Measurements from ENCODE around the gene MTIF3.

The MTIF3 gene, protein sequence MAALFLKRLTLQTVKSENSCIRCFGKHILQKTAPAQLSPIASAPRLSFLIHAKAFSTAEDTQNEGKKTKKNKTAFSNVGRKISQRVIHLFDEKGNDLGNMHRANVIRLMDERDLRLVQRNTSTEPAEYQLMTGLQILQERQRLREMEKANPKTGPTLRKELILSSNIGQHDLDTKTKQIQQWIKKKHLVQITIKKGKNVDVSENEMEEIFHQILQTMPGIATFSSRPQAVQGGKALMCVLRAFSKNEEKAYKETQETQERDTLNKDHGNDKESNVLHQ

GRCh38 chr13:27449936-27450828 lies at the start of gene MTIF3:
Gene MTIF3 (minus strand): TSS chr13:27450564. CDS start chr13:27440448, 10,116 bp downstream.
- DNase-seq (ENCODE audit: low spot score) = peak; percentile 99

DNA sequence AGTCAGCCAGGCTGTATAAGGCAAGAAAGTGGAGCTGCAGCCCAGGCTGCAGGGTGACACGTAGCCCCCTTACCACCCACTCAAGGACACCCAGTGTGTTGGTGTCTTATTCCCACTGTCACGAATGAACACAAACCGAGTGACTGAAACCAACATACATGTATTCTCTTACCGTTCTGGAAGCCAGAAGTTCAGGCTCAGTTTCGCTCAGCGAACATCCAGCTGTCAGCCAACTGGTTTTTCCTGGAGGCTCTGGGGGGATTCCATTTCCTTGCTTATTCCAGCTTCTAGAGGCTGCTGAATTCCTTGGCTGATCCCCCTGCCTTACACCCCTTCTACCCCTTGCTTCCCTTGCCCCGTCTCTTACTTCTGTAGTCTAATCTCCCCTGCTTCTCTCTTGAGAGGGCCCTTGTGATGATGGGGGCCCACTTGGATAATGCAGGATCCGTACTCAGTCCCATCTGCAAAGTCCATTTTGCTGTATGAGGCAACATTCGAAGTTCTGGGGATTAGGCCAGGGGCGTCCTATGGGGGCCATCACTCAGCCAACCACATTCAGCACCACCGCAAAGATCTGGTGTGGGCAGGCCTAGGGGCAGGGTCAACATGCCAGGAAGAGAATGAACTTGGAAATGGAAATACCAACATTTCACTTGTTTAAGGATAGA lies 47.3 kb upstream of the MTIF3 start:
- no peak for DNase-seq (ENCODE audit: low spot score)

DNA sequence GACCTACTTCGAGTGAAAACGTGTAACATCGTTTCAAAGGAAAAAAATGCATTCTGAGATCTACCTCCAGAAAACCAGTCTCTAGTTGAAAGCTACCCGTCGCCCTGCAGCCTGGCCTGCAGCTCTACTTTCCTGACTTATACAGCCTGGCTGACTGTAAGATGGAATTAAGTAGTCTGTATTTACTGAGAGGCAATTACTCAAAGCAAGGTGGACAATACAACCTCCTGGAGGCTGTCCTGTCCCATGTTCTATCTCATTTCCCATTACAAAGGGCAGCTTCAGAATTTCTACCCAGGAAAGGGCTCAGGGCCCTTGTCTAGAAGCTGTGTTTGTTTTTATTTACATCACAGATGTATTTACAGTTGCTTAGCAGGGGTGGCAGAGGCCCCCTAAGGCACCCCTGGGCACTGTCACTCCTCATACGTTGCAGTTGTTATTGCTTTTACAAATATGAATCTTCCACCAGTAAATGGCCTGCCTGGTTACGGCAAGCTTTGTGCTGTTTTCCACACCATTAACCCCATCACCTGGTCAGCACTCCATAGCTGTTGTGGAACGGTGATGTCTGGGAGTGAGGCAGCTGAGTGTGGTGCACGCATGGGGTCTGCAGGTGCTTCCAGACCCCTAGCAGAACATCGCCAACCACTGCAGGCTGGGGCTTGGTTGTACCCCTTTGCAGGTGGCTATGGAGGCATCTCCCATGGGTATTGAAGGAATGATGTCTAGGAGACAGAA lies 46.3 kb upstream of the MTIF3 start:
- DNase-seq (ENCODE audit: low spot score) = no peak

GRCh38 chr13:27496006-27496405 lies 45.6 kb upstream of the MTIF3 start:
- DNase-seq (ENCODE audit: low spot score) = no peak

- no peak for DNase-seq (ENCODE audit: low spot score)
These were observed 45.2 kb upstream of the MTIF3 start for GRCh38 chr13:27495551-27495950.

DNA sequence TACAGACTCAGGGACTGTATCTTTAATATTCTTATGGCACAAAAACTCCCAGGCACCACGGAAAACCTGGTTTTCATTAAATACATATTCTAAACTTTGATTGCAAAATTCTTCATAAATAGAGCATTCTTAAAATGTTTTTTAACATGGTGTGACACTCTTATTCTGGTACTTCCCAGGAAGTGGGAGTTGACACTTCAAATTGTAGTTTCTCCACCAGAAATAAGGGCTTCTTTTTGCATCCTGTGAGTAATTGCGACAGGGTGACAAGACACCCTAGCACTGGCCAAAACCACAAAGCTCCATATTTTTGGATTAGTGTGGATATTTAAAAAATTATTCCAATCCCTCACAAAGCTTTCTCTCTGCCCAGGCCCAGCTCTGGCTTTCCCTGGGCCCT lies 43.6 kb upstream of the MTIF3 start:
- DNase-seq (ENCODE audit: low spot score) = no peak

- DNase-seq (ENCODE audit: low spot score) = no peak
These were observed 39.1 kb upstream of the MTIF3 start for GRCh38 chr13:27489456-27489855.

GRCh38 chr13:27487776-27488175 lies 37.4 kb upstream of the MTIF3 start:
- no peak for DNase-seq (ENCODE audit: low spot score)

DNA sequence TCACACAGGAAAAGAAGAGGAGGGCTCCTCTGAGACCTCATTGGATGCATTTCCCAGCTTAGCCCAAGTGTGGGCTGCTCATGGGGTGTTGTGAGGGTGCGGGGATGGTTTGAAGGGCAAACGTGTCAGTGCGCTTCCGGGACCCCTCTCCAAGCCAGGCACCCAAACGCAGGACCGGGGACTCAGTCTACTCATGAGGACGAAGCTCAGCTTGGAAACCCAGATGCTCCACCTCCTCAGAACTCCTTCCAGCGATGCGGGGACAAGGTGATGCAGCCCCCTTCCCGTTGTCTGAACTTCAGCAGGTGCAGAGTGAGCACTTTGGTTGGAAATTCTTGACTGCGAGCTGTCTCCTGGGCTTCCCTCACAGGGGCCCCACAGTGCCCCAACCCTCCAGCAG lies 33.1 kb upstream of the MTIF3 start:
- no peak for DNase-seq (ENCODE audit: low spot score)

DNA sequence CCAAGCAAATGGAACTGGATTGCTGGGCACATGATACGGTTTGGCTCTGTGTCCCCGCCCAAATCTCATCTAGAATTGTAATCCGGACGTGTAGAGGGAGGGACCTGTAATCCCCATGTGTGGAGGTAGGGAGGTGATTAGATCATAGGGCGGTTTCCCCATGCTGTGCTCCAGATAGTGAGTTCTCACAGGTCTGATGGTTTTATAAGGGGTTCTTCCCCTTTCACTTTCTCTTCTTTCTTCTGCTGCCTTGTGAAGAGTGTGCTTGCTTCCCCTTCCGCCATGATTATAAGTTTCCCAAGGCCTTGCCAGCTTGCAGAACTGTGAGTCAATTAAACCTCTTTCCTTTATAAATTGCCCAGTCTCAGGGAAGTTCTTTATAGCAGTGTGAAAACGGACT lies 32.6 kb upstream of the MTIF3 start:
- DNase-seq (ENCODE audit: low spot score) = no peak

GRCh38 chr13:27481766-27482165 lies 31.4 kb upstream of the MTIF3 start:
- peak; percentile 23 for DNase-seq (ENCODE audit: low spot score)

DNA sequence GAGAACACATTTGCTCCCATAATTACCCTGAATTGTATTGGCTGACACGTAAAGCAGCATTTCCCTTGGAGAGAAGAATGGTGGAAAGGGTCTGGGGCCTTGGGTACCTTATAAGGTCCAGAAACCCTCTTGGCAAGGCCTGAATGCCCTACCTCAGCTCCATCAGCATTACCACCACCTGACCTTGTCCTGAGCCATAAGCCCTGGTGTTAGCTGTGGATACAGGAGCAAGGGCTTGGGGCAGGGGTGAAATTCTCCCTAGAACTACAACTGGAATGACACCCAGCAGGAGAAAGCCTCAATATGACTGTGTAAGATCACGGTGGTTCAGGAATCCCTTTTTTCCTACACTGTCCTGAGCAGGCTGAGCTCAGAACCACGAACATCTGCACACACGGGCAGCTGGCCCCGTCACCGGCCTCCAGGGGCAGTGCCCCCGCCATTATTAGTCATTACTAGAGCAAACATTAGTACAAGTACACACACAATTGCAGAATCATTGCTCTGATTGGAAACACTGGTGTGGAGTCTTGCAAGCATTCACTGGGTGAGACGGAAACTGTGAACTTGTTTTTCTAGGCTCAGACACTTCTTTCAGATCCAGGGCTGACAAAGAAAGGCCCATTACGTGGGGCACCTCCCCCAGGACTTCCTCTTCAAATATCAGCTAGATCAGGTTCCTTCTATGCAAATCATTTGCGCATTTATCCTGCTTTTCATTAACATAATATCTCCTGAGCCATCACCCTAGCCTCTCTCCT lies 26.8 kb upstream of the MTIF3 start:
- peak; percentile 36 for DNase-seq (ENCODE audit: low spot score)

GRCh38 chr13:27474751-27475268 lies 24.4 kb upstream of the MTIF3 start:
- no peak for DNase-seq (ENCODE audit: low spot score)

- no peak for DNase-seq (ENCODE audit: low spot score)
These were observed 22.6 kb upstream of the MTIF3 start for GRCh38 chr13:27472941-27473340.

DNA sequence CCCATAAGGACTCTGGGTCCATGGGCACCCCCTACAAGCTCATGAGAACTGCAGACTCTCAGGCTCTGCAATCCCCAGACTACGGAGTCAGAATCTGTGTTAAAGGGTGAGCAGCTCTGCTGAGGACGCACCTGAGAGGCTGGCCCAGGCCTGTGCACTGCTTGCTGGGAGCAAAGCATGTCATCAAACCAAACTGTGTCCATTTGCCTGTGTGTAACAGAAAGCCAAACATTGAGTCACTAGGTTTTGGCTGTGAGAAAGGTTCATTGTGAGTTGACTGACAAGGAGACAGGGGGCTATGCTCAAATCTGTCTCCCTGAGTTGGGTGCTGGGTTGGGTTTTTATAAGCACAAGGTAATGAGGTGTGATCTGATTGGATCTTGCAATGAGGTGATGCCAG lies 22.1 kb upstream of the MTIF3 start:
- no peak for DNase-seq (ENCODE audit: low spot score)

GRCh38 chr13:27470075-27470820 lies 19.9 kb upstream of the MTIF3 start:
- no peak for DNase-seq (ENCODE audit: low spot score)

GRCh38 chr13:27466513-27466912 lies 16.1 kb upstream of the MTIF3 start:
- DNase-seq (ENCODE audit: low spot score) = no peak

GRCh38 chr13:27465611-27466010 lies 15.2 kb upstream of the MTIF3 start:
- DNase-seq (ENCODE audit: low spot score) = no peak

GRCh38 chr13:27463500-27463899 lies 13.1 kb upstream of the MTIF3 start:
- DNase-seq (ENCODE audit: low spot score) = no peak

DNA sequence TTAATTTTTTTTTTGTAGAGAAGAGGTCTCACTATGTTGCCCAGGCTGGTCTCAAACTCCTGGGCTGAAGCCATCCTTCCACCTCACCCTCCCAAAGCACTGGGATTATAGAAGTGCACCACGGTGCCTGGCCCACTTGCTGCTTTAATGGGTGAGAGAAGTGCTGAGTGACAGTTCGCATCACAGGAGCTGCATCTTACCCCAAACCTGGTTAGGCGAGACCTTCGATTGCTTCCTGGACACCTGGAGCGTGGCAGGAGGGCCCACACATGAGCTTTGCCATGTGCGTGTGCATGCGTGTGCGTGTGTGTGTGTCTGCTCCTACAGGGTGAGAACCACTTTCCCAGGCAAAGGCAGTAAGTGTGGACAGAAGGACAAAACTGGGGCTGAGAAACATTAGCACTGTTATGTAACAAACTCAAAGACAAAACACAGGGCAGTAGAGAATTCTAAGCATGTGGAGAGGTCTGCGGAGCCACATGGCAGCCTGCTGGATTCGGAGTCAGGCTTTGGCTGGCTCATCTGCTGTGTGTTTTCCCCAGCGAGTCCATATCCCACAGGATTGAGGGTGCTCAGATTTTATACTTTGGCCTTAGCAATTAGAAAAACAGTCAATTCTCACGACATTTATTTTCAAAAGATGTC lies 11.7 kb upstream of the MTIF3 start:
- DNase-seq (ENCODE audit: low spot score) = no peak

All from SW480 (cell line).